ENCODE measurements around the gene LCLAT1. TPM values are rescaled to one million over a fixed set of nuclear protein-coding genes. Genes with fewer than 3 reads are reported as not detected.

LCLAT1 gene
- total RNA-seq, 1 experiment from 2014 or later: 29.4 TPM

- H3K36me3 ChIP-seq: no peaks in the 10 kb centered on the region
- no peaks in the 10 kb centered on the region for H3K27me3 ChIP-seq (replicated peaks)
- H3K27ac ChIP-seq: peak overlapping the region; percentile 56
- H3K9me3 ChIP-seq (replicated peaks): peaks cover 9% of the 10 kb centered on the region
- DNase-seq (ENCODE audit: low read depth in 1 of 2, low spot score in 2 of 2): peak; percentile 54 to 57
- no peak overlapping the region for H3K4me3 ChIP-seq
- H3K4me1 ChIP-seq (replicated peaks): peaks cover 20% of the 10 kb centered on the region
Measured at GRCh38 chr2:30670453-30670852, 223.4 kb downstream of the LCLAT1 start.

- H3K4me3 ChIP-seq: no peak overlapping the region
- H3K9me3 ChIP-seq (replicated peaks): peaks cover 4% of the 10 kb centered on the region; the same call in 1 of the 2 replicates
- no peak overlapping the region for H3K27ac ChIP-seq
- H3K4me1 ChIP-seq (replicated peaks): peaks cover 11% of the 10 kb centered on the region
- H3K27me3 ChIP-seq (replicated peaks): no peaks in the 10 kb centered on the region
- no peaks in the 10 kb centered on the region for H3K36me3 ChIP-seq
- DNase-seq (ENCODE audit: low read depth in 1 of 2, low spot score in 2 of 2): no peak
Measured at GRCh38 chr2:30673127-30673526, 226.1 kb downstream of the LCLAT1 start.

- Histone ChIP-seq H3K27ac (no peak overlapping the region), H3K27me3 (replicated peaks) (no peaks in the 10 kb centered on the region), H3K9me3 (replicated peaks) (no peaks in the 10 kb centered on the region; the same call in 1 of the 2 replicates), H3K36me3 (no peaks in the 10 kb centered on the region), H3K4me3 (no peak overlapping the region), H3K4me1 (replicated peaks) (peaks cover 6% of the 10 kb centered on the region)
- peak; percentile 35 to 50 for DNase-seq (ENCODE audit: low read depth in 1 of 2, low spot score in 2 of 2)
Measured at GRCh38 chr2:30675758-30676157, 228.7 kb downstream of the LCLAT1 start.

- Histone ChIP-seq H3K27me3 (replicated peaks) (no peaks in the 10 kb centered on the region), H3K27ac (no peak overlapping the region), H3K36me3 (no peaks in the 10 kb centered on the region), H3K4me1 (replicated peaks) (peaks cover 6% of the 10 kb centered on the region), H3K4me3 (no peak overlapping the region), H3K9me3 (replicated peaks) (no peaks in the 10 kb centered on the region)
- DNase-seq (ENCODE audit: low read depth in 1 of 2, low spot score in 2 of 2): no peak
Measured at GRCh38 chr2:30677231-30677630, 230.2 kb downstream of the LCLAT1 start.

- Histone ChIP-seq H3K4me1 (replicated peaks) (peaks cover 6% of the 10 kb centered on the region), H3K4me3 (no peak overlapping the region), H3K36me3 (no peaks in the 10 kb centered on the region), H3K27ac (no peak overlapping the region), H3K27me3 (replicated peaks) (no peaks in the 10 kb centered on the region), H3K9me3 (replicated peaks) (no peaks in the 10 kb centered on the region)
- DNase-seq (ENCODE audit: low read depth in 1 of 2, low spot score in 2 of 2): peak in 1 of 2 experiments; percentile 20
Measured at GRCh38 chr2:30677861-30678385, 230.9 kb downstream of the LCLAT1 start.

GRCh38 chr2:30678410-30679137, 231.5 kb downstream of the LCLAT1 start:
- Histone ChIP-seq H3K4me3 (no peak overlapping the region), H3K27me3 (replicated peaks) (no peaks in the 10 kb centered on the region), H3K27ac (no peak overlapping the region), H3K36me3 (no peaks in the 10 kb centered on the region), H3K9me3 (replicated peaks) (no peaks in the 10 kb centered on the region), H3K4me1 (replicated peaks) (peaks cover 6% of the 10 kb centered on the region)
- peak in 1 of 2 experiments; percentile 30 for DNase-seq (ENCODE audit: low read depth in 1 of 2, low spot score in 2 of 2)

GRCh38 chr2:30679426-30680088, 232.5 kb downstream of the LCLAT1 start:
- Histone ChIP-seq H3K27me3 (replicated peaks) (no peaks in the 10 kb centered on the region), H3K27ac (no peak overlapping the region), H3K4me3 (no peak overlapping the region), H3K36me3 (no peaks in the 10 kb centered on the region), H3K9me3 (replicated peaks) (no peaks in the 10 kb centered on the region), H3K4me1 (replicated peaks) (peaks cover 6% of the 10 kb centered on the region)
- DNase-seq (ENCODE audit: low read depth in 1 of 2, low spot score in 2 of 2): peak in 1 of 2 experiments; percentile 37

GRCh38 chr2:30680121-30680520, 233.1 kb downstream of the LCLAT1 start:
- DNase-seq (ENCODE audit: low read depth in 1 of 2, low spot score in 2 of 2): peak in 1 of 2 experiments; percentile 15
- no peaks in the 10 kb centered on the region for H3K36me3 ChIP-seq
- peaks cover 6% of the 10 kb centered on the region for H3K4me1 ChIP-seq (replicated peaks)
- no peak overlapping the region for H3K27ac ChIP-seq
- no peaks in the 10 kb centered on the region for H3K27me3 ChIP-seq (replicated peaks)
- no peak overlapping the region for H3K4me3 ChIP-seq
- no peaks in the 10 kb centered on the region for H3K9me3 ChIP-seq (replicated peaks)

GRCh38 chr2:30681022-30681421, 234.0 kb downstream of the LCLAT1 start:
- H3K9me3 ChIP-seq (replicated peaks): no peaks in the 10 kb centered on the region
- no peak overlapping the region for H3K4me3 ChIP-seq

GRCh38 chr2:30683236-30683956, 236.3 kb downstream of the LCLAT1 start:
- H3K4me1 ChIP-seq (replicated peaks): no peaks in the 10 kb centered on the region
- H3K9me3 ChIP-seq (replicated peaks): no peaks in the 10 kb centered on the region
- no peaks in the 10 kb centered on the region for H3K36me3 ChIP-seq
- H3K4me3 ChIP-seq: no peak overlapping the region
- no peaks in the 10 kb centered on the region for H3K27me3 ChIP-seq (replicated peaks)
- DNase-seq (ENCODE audit: low read depth in 1 of 2, low spot score in 2 of 2): peak in 1 of 2 experiments; percentile 22
- H3K27ac ChIP-seq: no peak overlapping the region

More at GRCh38 chr2:30681022-30681421, 234.0 kb downstream of the LCLAT1 start:
- Histone ChIP-seq H3K4me1 (replicated peaks) (no peaks in the 10 kb centered on the region; the same call in 1 of the 2 replicates), H3K27ac (no peak overlapping the region), H3K27me3 (replicated peaks) (no peaks in the 10 kb centered on the region), H3K36me3 (no peaks in the 10 kb centered on the region)
- peak in 1 of 2 experiments; percentile 14 for DNase-seq (ENCODE audit: low read depth in 1 of 2, low spot score in 2 of 2)

GRCh38 chr2:30684026-30684425, 237.0 kb downstream of the LCLAT1 start:
- Histone ChIP-seq H3K27ac (no peak overlapping the region), H3K4me1 (replicated peaks) (no peaks in the 10 kb centered on the region), H3K27me3 (replicated peaks) (no peaks in the 10 kb centered on the region), H3K36me3 (no peaks in the 10 kb centered on the region), H3K4me3 (no peak overlapping the region), H3K9me3 (replicated peaks) (no peaks in the 10 kb centered on the region)
- DNase-seq (ENCODE audit: low read depth in 1 of 2, low spot score in 2 of 2): peak in 1 of 2 experiments; percentile 31

- Histone ChIP-seq H3K27me3 (replicated peaks) (no peaks in the 10 kb centered on the region), H3K36me3 (no peaks in the 10 kb centered on the region), H3K4me3 (no peak overlapping the region), H3K27ac (no peak overlapping the region), H3K9me3 (replicated peaks) (no peaks in the 10 kb centered on the region), H3K4me1 (replicated peaks) (no peaks in the 10 kb centered on the region)
- peak in 1 of 2 experiments; percentile 8 for DNase-seq (ENCODE audit: low read depth in 1 of 2, low spot score in 2 of 2)
Measured at GRCh38 chr2:30684516-30684915, 237.5 kb downstream of the LCLAT1 start.

GRCh38 chr2:30684996-30685395, 237.9 kb downstream of the LCLAT1 start:
- no peaks in the 10 kb centered on the region for H3K27me3 ChIP-seq (replicated peaks)
- H3K9me3 ChIP-seq (replicated peaks): no peaks in the 10 kb centered on the region
- no peaks in the 10 kb centered on the region for H3K36me3 ChIP-seq

More at GRCh38 chr2:30684996-30685395, 237.9 kb downstream of the LCLAT1 start:
- no peak overlapping the region for H3K27ac ChIP-seq
- no peak overlapping the region for H3K4me3 ChIP-seq
- peak in 1 of 2 experiments; percentile 22 for DNase-seq (ENCODE audit: low read depth in 1 of 2, low spot score in 2 of 2)
- H3K4me1 ChIP-seq (replicated peaks): no peaks in the 10 kb centered on the region

All from SJSA1 (cell line).